HL-60 (cell line): ENCODE measurements around the gene GRID2.

ENCODE experiments used
- DNase-seq, 2 experiments: peaks; one replicate each; pipeline ENCODE4 v3.0.0-alpha.2; 2010 to 2020; ENCODE audit warnings: low read depth in 1 of 2, low spot score in 1 of 2
- H3K27ac ChIP-seq: fragments of 250-450 bp; sonication (Bioruptor Pico); replicated peaks from 2 replicates; pipeline ENCODE4 v1.5.1; 2020; ENCODE audit warnings: mild to moderate bottlenecking, moderate library complexity
- H3K27me3 ChIP-seq: fragments of 250-450 bp; sonication (Bioruptor Pico); 2 replicates; pipeline ENCODE4 v1.5.1; 2021; ENCODE audit warnings: mild to moderate bottlenecking, moderate library complexity; ENCODE audit not compliant: insufficient read depth, poor library complexity, severe bottlenecking
- H3K4me3 ChIP-seq: replicated peaks from 2 replicates; pipeline ENCODE4 v1.5.1; 2011; ENCODE audit warnings: mild to moderate bottlenecking, control low read depth, low read length; ENCODE audit not compliant: insufficient read depth
- GABPA ChIP-seq: IDR thresholded peaks from 2 replicates; pipeline ENCODE4 v1.6.1; 2012; ENCODE audit warnings: low read depth
- POLR2AphosphoS5 ChIP-seq: IDR thresholded peaks from 2 replicates; pipeline ENCODE4 v1.6.1; 2012; ENCODE audit warnings: low read depth
- SPI1 ChIP-seq: IDR thresholded peaks from 2 replicates; pipeline ENCODE4 v1.6.1; 2012; ENCODE audit warnings: low read depth, mild to moderate bottlenecking, borderline replicate concordance
- TF ChIP-seq, protein P1 (sequence below): IDR thresholded peaks from one replicate; pipeline ENCODE4 v1.5.1; 2011; ENCODE audit warnings: low read length, control low read depth, inconsistent platforms; ENCODE audit not compliant: insufficient read depth
- TF ChIP-seq, protein P2 (sequence below): IDR thresholded peaks from 2 replicates; pipeline ENCODE4 v1.6.1; 2012; ENCODE audit warnings: low read depth; ENCODE audit not compliant: insufficient replicate concordance

Gene GRID2

DNA sequence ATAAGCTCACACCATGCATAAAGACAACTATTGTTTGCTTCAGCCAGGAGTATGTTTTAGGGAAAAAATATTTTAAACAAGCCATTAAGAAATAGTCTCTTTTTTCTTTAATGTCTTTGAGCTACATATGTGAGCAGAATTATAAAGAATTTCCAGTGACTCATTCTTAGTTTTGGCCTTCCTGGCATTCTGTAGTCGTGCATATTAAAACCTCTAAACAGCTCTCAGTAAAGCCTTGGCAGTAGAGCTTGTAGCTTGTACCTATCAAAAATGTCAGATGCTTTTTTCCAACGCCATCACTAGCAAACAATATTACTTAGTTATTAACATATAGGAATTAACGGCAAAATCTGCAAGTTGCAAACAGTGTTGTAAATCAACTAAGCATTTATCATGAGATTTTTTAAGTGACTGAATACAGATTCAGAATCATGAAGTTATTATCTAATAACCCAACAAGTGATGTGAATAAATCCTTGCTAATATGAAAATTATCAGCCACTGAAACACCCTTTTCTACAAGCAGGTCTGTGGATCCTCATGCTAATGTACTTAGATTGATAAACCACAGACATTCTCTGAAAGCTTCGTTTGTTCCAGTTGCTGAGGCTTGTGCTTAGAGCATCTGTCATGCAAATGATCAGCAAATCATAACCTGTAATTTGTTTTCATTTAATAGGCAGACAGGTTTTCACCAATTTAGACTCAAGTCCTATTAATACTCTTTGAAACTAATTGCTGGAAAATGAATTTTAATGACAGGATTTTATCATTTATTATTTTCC is 1112.8 kb downstream of the GRID2 start:
- H3K4me3 ChIP-seq, result no peak overlapping the region
- H3K27me3 ChIP-seq, result no peaks in the 10 kb centered on the region
- H3K27ac ChIP-seq, result no peak overlapping the region
- no peak for DNase-seq
- TF ChIP-seq, protein P1, sequence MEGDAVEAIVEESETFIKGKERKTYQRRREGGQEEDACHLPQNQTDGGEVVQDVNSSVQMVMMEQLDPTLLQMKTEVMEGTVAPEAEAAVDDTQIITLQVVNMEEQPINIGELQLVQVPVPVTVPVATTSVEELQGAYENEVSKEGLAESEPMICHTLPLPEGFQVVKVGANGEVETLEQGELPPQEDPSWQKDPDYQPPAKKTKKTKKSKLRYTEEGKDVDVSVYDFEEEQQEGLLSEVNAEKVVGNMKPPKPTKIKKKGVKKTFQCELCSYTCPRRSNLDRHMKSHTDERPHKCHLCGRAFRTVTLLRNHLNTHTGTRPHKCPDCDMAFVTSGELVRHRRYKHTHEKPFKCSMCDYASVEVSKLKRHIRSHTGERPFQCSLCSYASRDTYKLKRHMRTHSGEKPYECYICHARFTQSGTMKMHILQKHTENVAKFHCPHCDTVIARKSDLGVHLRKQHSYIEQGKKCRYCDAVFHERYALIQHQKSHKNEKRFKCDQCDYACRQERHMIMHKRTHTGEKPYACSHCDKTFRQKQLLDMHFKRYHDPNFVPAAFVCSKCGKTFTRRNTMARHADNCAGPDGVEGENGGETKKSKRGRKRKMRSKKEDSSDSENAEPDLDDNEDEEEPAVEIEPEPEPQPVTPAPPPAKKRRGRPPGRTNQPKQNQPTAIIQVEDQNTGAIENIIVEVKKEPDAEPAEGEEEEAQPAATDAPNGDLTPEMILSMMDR, result no peak
- TF ChIP-seq POLR2AphosphoS5 (no peak), SPI1 (no peak), GABPA (no peak)
- TF ChIP-seq, protein P2, sequence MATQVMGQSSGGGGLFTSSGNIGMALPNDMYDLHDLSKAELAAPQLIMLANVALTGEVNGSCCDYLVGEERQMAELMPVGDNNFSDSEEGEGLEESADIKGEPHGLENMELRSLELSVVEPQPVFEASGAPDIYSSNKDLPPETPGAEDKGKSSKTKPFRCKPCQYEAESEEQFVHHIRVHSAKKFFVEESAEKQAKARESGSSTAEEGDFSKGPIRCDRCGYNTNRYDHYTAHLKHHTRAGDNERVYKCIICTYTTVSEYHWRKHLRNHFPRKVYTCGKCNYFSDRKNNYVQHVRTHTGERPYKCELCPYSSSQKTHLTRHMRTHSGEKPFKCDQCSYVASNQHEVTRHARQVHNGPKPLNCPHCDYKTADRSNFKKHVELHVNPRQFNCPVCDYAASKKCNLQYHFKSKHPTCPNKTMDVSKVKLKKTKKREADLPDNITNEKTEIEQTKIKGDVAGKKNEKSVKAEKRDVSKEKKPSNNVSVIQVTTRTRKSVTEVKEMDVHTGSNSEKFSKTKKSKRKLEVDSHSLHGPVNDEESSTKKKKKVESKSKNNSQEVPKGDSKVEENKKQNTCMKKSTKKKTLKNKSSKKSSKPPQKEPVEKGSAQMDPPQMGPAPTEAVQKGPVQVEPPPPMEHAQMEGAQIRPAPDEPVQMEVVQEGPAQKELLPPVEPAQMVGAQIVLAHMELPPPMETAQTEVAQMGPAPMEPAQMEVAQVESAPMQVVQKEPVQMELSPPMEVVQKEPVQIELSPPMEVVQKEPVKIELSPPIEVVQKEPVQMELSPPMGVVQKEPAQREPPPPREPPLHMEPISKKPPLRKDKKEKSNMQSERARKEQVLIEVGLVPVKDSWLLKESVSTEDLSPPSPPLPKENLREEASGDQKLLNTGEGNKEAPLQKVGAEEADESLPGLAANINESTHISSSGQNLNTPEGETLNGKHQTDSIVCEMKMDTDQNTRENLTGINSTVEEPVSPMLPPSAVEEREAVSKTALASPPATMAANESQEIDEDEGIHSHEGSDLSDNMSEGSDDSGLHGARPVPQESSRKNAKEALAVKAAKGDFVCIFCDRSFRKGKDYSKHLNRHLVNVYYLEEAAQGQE, result no peak

DNA sequence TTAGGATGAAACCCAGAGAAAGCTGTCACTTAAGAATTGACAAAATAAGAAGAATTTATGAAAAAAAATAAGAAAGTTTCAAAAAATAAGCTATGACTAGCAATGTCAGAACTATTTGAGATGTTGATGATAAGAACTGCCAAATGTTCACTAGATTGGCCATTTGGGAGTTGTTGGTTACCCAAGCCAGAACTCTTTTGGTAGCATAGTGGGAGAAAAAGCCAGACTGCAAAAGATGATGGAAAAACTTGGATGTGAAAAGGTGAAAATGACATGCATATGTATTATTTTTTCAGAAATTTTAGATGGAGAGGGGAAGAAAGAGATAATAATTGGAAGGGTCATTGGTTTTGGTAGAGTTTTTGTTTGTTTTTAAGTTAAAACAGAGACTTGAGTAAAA is 1127.6 kb downstream of the GRID2 start:
- DNase-seq, result no peak

DNA sequence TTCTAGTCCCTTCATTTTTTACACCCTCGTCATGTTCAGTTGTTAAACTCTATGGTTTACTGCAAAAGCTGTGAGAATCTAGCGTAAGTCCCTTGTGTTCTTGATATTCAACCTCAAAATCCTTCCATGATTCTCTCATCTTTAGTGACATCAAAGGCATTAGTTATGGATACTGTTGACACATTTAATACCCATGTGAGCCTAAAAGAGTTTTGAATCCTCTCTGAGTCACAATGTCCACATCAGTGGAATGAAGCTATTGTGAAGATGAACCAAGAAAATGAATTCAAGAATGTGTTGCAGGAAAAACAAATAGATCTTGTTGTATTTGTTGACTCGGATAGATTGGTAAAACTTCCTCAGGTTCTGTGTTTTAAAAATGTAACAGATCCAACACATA is 1130.1 kb downstream of the GRID2 start:
- H3K27me3 ChIP-seq, result no peaks in the 10 kb centered on the region
- H3K4me3 ChIP-seq, result no peak overlapping the region
- no peak for DNase-seq
- TF ChIP-seq SPI1 (no peak), POLR2AphosphoS5 (no peak), GABPA (no peak)
- TF ChIP-seq, protein P1, result no peak
- TF ChIP-seq, protein P2, result no peak
- no peak overlapping the region for H3K27ac ChIP-seq

More for the DNA sequence above, 1127.6 kb downstream of the GRID2 start:
- H3K27me3 ChIP-seq, result no peaks in the 10 kb centered on the region
- TF ChIP-seq POLR2AphosphoS5, result no peak
- TF ChIP-seq, protein P1, result no peak
- no peak for TF ChIP-seq GABPA
- no peak for TF ChIP-seq SPI1
- TF ChIP-seq, protein P2, result no peak
- no peak overlapping the region for H3K4me3 ChIP-seq
- H3K27ac ChIP-seq, result no peak overlapping the region
